Ecto neural progenitor cell (in vitro differentiated cells): ENCODE data around the gene LGALS8.
"Not testable (repeated sequence)": the region's sequence is repeated elsewhere in the genome, so short reads cannot be mapped to it uniquely, and the experiment has no call there.

Experiments
- DNase-seq: peaks from one replicate; pipeline ENCODE4 v3.0.0-alpha.2; 2018; ENCODE audit warnings: low spot score

LGALS8 gene

DNA sequence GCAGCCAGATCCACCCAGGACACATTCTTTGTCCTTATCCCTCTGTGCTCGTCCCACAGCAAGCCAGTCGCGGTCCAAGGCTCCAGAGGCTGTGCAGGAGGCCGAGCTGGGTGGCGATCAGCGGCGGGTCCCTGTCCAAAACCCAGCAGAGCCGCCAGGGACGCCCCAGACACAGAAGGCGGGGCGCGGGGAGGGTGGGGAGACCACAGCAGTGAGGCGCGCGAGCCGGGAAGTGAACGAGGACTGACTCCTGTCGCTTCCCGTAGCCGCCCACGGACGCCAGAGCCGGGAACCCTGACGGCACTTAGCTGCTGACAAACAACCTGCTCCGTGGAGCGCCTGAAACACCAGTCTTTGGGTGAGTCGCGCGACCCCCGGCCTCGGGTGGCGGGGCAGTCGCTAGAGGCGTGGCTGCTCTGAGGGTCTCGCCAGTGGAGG lies at the start of gene LGALS8:
LGALS8 (plus strand) TSS at position 279 of the 438 bp plus-strand sequence. CDS start 2,089 bp downstream, outside the sequence.
- peak; percentile 80 for DNase-seq

DNA sequence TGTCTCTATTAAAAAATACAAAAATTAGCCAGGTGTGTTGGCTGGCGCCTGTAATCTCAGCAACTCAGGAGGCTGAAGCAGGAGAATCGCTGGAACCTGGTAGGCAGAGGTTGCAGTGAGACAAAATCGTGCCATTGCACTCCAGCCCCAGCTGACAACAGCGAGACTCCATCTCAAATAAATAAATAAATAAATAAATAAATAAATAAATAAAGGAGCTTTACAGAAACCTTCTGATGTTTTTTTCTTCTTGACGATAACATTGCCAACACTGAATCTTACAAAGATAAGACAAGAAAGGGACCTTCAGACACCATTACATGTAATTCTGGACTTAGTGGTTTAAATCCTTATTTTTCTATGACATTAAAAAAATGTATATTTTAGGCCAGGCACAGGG lies 47.8 kb upstream of the LGALS8 start:
- DNase-seq = no peak

DNA sequence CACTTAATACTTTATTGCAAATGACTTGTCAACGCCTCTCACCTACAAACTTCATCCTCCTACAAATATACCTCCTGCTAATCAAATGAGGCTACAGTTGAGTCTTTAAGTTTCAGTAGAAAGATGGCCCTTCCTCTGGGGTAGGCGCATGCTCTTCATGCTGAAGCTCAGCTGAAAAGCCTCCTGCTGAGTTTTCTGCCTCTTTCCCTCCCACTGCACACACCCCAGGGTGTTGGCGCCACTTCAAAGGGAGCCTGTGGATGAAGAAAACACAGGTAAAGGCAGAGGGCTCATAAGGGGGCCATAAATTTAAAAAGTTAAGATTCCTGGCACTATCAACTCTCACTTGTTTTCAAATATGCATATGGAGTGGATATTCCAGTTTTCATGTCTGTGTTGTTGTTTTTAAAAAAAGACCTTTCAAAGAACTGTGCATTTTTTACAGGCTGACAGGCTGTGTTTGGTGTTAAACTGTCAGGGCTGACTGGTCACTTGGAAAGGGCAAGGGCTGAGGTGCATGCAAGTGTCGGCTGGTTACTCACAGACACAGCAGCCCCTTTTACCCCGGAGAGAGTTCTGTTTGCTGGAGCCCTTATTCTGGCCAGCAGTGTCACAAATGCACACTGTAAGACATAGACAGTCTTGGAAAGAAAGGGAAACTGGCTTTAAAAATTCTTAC lies 42.9 kb upstream of the LGALS8 start:
- no peak for DNase-seq

DNA sequence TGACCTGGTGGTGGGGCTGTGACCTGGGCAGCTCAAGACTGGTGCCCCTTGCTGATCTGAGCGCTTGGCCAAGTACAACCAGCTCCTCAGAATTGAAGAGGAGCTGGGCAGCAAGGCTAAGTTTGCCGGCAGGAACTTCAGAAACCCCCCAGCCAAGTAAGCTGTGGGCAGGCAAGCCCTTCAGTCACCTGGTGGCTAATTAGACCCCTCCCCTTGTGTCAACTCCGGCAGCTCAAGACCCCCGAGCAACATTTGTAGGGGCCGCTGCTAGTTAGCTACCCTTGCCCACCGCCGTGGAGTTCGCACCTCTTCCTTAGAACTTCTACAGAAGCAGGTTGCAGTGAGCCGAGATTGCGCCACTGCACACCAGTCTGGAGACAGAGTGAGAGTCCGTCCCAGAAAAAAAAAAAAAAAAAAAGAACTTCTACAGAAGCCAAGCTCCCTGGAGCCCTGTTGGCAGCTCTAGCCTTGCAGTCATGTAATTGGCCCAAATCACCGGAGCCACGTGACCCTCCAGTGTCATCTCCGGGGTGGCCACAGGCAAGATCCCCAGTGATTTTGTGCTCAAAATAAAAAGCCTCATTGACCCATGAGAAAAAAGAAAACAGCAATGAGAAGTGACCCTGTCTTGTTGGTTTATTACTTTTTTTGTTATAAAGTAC lies 39.3 kb upstream of the LGALS8 start:
- DNase-seq = no peak

DNA sequence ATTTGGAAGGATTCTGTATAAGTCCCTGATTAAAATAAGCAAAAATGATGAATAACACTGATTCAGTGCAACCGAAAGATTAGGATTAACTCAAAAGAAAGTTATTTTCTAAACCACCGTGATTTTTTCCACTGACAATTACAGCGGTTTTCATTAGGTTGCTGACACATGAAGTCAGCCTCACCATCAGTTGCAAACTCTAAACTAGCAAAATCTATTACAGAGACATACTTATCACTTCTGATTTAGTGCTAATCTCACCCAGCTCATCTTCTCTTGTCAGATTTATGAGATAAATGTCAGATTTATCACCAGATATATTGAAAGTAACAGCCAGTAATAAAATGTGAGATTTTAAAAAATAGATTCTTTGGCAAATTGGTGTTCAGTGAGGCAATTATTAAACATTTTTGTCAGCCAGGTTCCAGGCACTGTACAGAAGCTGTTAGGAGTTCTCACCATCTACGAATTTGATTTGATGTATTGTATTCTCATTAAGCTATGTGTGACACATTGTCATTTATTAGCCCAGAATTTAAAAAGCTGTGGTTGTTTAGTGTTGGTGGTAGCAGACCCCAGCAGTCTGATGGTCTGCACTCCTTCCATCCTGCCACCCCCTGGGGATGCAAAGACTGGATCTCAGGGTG lies 37.3 kb upstream of the LGALS8 start:
- DNase-seq = no peak

DNA sequence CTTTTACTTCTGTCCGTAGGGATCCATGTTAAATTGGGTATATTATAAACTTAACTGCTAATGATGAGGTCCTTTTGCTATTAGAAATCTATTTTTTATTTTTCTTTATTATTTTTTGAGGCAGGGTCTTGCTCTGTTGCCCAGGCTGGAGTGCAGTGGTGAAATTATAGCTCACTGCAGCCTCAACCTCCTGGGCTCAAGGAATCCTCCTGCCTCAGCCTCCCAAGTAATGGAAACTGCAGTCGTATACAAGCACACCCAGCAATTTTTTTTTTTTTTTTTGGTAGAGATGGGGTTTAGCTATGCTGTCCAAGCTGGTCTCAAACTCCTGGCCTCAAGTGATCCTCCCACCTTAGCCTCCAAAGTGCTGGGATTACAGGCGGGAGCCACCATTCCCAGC lies 34.6 kb upstream of the LGALS8 start:
- not testable (repeated sequence) for DNase-seq

DNA sequence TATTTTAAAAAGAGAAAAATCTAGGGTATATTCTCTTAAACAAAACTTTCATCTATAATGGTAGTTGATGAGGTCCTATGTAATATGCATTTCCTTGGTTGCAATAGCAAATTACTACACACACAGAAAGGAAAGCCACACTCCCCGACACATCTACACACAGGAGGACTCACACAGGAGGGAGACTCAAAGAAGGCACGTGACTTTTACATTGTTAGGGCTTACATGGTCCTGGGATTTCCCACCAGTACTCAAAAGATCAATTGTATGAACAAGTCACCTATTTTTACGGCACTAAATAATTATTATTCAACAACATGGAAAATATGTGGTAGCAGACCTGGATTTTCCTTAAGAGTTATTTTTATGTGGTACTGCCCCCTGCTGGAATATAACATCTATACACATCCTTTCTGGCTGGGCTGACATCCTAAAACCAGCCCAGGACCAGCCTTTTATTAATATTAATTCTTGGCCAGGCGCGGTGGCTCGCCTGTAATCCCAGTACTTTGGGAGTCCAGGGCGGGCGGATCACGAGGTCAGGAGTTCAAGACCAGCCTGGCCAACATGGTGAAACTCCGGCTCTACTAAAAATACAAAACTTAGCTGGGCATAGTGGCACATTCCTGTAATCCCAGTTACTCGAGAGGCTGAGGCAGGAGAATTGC lies 33.9 kb upstream of the LGALS8 start:
- no peak for DNase-seq

DNA sequence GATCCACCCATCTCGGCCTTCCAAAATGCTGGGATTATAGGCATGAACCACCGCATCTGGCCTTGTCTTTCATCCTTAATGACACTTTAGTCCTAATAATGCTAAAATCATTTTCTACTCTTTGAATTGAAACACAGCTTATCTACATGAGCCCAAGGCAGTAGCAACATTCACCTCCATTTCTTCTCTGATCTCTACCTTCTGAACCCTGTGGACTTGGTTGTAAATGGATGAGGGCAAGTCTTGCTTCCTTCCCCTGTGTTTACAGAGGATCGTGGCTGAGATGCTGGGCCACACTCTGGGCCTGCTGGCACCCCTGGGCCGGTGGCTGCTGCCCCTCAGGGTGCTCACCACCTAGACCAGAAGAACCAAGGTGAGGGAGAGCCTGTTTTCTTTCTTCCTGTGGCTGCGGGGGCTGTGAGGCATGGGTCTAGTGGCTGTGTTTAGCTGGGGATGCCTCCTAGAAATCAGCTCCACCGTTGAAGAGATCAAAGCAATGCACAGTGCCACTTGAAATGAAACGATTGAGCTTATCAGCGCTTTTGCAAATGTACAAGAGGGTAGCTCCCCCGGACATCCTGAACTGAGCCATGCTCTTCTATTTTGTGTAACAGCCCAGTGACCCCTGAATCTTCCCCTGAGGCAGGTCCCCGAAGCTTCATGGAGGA lies 32.2 kb upstream of the LGALS8 start:
- DNase-seq = no peak

DNA sequence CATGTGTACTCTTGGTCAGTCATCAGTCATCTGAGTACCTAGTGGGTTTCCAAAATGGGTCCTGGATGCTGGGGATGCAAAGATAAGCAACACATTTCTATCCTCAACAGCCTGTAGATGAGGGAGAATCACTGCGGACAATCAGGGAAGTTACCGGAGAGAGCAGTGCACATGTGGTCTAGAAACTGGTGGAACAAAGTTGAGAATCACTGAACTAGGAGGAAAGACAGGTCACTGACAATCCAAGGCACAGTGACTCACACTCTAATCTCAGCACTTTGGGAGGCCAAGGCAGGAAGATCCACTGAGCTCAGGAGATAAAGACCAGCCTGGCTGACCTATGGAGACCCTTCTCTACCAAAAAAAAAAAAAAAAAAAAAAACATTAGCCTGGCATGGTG lies 31.4 kb upstream of the LGALS8 start:
- DNase-seq = no peak

DNA sequence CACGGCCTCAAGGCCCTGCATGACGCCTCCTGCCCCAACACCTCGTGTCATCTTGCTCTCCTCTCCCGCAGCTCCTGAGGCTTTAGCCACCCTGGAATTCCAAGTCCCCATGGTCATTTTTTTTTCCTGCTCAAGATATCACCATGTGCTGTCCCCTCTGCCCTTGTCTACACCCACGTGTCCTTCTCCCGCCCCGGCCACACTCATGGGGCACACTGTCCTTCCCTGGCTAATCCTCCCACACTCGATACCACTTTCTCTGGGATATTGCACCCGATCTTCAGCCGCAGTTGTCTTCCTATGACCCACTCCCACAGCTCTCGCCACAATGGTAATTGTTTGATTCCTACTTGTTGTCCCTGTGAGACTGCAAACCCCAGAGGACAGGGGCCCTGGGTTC lies 29.7 kb upstream of the LGALS8 start:
- DNase-seq = no peak

DNA sequence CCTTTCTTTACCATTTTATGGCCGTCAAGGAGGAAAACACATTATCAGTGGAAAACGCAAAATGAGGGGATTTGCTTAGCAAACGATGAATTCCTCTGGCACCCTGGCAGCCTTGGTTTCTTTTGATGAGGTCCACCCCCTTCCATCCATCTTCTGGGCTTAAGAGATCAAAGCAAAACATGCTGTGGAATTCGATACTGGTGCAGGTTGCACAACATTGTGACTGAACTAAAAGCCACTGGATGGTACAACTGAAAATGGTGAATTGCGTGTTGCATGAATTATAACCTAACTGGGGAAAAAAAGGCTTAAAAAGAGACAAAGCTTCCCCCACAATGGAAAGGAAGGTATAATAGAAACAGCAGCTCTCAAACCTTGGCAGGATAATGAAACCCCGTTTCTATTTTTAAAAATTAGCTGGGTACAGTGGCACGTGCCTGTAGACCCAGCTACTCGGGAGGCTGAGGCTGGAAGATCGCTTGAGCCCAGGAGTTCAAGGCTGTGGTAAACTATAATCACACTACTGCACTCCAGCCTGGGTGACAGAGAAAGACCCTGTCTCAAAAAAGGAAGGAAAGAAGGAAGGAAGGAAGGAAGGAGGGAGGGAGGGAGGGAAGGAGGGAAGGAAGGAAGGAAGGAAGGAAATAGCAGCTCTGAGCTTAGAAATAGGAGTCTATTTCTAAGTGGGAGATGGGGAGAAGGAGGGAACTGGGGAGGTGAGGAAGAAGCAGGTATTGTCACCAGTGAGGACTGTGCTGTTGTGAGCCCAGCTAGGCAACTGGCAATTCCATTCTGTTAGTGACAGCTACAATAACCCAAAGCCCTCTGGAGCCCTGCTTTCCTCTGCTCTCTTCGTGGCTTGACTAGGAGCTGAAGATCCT lies 29.0 kb upstream of the LGALS8 start:
- DNase-seq = no peak

DNA sequence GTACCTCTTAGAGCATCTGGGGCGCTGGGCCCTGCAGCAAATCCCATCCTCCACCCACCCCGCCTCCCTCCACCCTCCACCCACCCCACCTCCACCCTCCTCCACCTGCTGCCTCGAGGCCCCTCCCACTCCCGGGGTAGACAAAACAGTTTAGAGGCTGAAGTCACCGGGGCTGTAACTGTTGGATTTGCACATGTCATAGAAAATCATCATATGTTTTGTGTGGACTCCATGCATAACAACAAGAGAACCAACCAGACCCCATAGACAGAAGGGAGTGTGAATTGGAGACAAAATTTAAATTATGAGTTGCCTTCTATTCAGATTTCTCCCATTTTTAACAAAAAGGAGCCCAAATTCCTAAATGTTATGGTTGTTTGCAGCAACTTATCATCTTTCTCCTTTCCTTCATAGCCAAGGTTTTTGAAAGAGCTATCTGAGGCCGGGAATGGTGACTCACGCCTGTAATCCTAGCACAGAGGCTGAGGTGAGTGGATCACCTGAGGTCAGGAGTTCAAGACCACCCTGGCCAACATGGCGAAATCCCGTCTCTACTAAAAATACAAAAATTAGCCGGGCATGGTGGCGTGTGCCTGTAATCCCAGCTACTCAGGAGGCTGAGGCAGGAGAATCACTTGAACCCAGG lies 28.2 kb upstream of the LGALS8 start:
- DNase-seq = no peak

DNA sequence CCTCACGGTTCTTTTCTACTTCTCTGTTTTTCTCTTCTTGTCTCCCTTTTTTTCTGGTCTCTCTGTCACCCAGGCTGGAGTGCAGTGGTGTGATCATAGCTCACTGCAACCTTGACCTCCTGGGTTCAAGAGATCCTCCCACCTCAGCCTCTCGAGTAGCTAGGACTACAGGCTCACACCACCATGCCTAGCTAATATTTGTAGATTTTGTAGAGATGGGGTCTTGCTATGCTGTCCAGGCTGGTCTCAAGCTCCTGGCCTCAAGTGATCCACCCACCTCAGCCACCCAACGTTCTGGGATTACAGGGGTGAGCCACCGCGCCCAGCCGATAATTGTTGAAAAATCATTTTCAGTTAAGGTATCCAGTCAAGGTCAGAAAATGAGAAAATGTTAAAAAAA lies 25.9 kb upstream of the LGALS8 start:
- no peak for DNase-seq

DNA sequence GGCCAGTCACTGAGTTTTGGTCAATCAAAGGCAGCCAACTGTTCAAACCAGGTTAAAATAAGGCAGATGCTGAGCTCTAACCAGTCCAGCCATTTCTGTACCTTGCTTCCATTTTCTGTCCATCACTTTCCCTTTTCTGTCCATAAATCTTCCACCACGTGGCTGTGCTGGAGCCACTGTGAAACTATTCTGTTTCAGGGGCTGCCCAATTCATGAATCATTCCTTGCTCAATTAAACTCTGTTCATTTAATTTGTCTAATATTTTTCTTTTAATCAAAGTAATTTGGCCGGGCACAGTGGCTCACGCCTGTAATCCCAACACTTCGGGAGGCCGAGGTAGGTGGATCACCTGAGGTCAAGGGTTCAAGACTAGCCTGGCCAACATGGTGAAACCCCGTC lies 22.7 kb upstream of the LGALS8 start:
- DNase-seq = no peak

DNA sequence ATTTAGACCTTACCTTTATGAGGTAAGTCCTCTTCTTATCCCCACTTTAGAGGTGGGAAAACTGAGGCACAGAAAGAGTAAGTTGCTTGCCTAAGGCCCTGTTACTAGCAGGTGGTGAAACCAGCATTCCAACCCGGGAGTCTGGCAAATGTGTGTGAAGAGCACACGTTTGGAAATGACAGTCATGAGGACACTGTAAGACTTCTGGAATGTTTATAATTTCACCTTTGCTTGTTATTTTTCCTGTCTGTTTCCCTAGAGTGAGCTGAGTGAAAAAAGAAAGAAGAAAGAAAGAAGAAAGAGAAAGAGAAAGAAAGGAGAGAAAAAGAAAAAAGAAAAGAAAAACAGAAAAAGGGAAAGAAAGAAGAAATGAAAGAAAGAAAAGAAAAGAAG lies 21.2 kb upstream of the LGALS8 start:
- no peak for DNase-seq

DNA sequence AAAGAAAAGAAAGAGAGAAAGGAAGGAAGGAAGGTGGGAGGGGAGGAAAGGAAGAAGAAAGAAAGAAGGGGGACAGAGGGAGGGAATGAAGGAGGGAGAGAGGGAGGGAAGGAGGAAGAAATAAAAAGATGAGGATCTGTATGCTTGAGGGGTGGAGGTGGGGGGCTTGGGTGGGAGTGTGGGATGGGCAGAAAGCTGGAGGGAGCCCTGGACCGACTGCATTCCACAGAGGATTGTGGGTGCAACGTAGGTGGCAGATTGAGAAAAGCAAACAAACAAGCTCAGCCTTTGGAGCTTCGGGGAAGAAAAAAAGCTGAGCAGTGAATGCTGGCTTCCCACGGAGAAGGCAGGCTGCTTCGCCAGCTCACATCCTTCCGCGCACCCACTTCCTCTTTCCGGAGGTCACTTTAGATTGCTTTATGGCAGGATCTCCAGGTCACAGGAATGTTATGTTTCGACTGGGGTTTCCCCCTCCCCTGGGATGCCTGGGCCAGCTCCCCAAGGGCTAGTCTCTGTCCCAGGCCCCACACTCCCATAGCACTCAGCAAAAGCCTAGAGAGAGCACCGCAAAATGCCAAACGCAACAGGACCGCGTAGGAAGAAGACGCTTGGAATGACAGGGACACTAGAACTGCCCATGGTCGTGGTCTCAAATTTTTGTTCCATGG lies 20.7 kb upstream of the LGALS8 start:
- peak; percentile 70 for DNase-seq

DNA sequence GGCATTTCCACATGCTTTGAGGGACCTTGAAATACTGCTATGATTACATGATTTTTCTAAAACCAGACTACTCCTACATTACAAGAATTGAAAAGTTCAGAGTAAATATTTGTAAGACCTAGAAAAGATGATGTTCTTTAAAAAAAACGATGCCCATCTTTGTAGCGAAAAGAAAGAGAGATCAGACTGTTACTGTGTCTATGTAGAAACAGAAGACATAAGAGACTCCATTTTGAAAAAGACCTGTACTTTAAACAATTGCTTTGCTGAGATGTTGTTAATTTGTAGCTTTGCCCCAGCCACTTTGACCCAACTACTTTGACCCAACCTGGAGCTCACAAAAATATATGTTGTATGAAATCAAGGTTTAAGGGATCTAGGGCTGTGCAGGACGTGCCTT lies 19.4 kb upstream of the LGALS8 start:
- not testable (repeated sequence) for DNase-seq

DNA sequence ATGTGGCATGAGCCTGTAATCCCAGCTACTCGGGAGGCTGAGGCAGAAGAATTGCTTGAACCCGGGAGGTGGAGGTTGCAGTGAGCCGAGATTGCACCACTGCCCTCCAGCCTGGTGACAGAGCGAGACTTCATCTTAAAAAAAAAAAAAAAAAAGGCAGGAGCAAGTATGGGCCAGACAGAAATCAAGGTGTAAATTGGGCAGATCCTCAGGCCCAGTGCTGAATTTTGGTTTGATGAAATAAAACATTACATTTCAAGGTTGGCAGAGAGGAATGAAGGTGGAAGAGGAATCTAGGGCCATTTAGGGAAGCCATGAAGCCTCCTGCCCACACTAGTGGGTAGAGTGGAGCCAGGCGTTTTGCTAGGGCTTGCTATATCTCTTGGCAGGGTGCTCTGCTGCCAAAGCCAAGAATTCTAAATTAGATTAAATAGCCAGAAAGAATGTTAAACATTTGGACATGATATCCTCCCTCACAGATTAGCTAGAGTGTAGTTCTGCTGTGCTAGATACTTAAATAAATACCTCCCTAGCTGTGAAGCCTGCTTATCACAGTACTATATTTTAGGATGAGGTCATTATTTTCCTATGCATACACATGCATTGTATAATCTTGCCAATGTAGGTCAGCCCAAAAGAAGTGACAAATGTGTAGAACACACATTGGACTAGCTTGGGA lies 16.6 kb upstream of the LGALS8 start:
- DNase-seq = no peak

DNA sequence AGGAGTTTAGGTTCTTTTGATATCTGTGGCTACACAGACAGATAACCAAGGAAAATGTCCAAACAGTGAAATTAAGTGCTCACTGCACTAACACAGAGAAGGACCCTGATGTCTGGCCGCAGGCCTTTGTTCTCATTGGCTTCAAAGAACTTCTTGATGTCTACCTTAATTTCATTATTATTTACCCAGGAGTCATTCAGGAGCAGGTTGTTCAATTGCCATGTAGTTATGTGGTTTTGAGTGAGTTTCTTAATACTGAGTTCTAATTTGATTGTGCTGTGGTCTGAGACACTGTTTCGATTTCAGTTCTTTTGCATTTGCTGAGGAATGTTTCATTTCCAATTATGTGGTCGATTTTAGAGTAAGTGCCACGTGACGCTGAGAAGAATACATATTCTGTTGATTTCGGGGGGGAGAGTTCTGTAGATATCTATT lies 15.2 kb upstream of the LGALS8 start:
- DNase-seq = no peak

DNA sequence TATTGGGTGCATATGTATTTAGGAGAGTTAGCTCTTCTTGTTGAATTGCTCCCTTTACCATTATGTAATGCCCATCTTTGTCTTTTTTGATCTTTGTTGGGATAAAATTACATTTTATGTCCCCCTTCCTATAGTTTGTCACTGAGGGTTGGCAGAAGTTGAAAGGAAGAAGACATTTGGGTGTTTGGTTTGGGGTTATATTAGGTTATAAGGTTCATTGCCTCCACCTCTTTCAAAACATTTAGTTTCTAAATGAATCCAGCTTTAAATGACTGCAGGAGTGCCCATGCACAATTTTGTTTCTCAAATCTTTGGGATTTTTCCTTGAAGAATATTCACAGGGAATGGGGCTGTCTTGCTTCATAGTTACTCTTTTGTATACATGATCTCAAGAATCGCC lies 14.6 kb upstream of the LGALS8 start:
- DNase-seq = no peak
